Upper lobe of left lung (tissue), 4 donors: ENCODE measurements around the gene PITPNM1.

Experiments used
- CTCF ChIP-seq, 6 experiments: fragments of 450-650 bp in 4 of 6; fragments of 200-600 bp in 2 of 6; sonication (generic) in 2 of 6; IDR thresholded peaks; one replicate each; pipeline ENCODE4 v1.5.1; 2016 to 2019; ENCODE audit warnings: antibody characterized with exemption in 6 of 6
- EP300 ChIP-seq, 4 donors: sonication (generic); formaldehyde crosslinking; IDR thresholded peaks; one replicate each; pipeline ENCODE4 v1.5.1; 2017; ENCODE audit warnings: antibody characterized with exemption in 4 of 4, control low read depth in 2 of 4
- POLR2A ChIP-seq, 4 donors: fragments of 450-650 bp; IDR thresholded peaks; one replicate each; pipeline ENCODE4 v1.5.1; 2016 to 2017; ENCODE audit warnings: antibody characterized with exemption in 4 of 4, mild to moderate bottlenecking in 2 of 4

GRCh38 chr11:67451658-67451976 is 53.5 kb downstream of the PITPNM1 start:
- TF ChIP-seq CTCF (IDR thresholded peaks at IDR 0.05) (no peak), EP300 (IDR thresholded peaks at IDR 0.05) (no peak), POLR2A (IDR thresholded peaks at IDR 0.05) (no peak)
